ENCODE measurements around the gene DOK5. TPM values are rescaled to one million over a fixed set of nuclear protein-coding genes. Genes with fewer than 3 reads are reported as not detected.

The DOK5 gene
- total and polyA plus RNA-seq, 2 of the 8 experiments (the other 6 are each of a cell fraction or from before 2014, with no cell fraction given): 8.9 to 15.0 TPM

DNA sequence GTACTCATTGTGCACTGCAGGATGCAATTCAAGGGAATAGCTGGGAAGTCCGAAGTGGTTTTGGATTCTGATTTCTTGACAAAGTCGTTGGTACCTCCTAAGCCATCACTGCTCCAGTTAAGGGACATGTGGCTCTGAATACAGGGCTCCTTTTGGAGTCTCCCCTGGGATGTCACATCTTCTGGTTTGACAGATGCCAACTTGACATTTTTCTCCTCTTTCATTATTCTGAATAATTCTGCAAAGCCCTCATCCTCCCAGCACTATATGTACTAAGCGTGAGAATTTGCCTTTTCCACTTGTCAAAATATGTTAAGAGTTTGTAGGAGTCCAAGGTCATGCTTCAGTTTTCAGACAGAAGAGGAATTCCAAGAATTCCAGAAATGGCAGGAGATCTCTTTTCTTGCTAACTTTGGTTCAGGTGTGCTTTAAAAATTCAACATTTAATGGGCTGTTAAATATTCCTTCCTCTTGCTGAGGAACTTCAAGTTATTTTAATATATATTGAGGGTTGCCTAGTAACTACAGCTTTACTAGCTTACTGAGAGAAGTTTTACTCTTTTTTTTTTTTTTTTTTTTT lies 38.7 kb downstream of the DOK5 start:
- no peak overlapping the region for H2BK12ac ChIP-seq (ENCODE audit: low read depth, low read length)
- no peaks in the 10 kb centered on the region for H4K20me1 ChIP-seq (replicated peaks in 1 of 2; ENCODE audit: control insufficient read depth in 1 of 2, insufficient read depth in 2 of 2, low read length in 2 of 2)
- no peak overlapping the region for H2BK120ac ChIP-seq (replicated peaks; ENCODE audit: low read depth, low read length)
- ChIA-PET CTCF (ENCODE audit: partially characterized antibody) (no interaction called here), POLR2A (ENCODE audit: partially characterized antibody) (no interaction called here)
- no peak overlapping the region for H3K4ac ChIP-seq (replicated peaks; ENCODE audit: insufficient read length, low read depth, low read length)
- DNase-seq (ENCODE audit: low read depth in 1 of 2, low spot score in 2 of 2) (no peak), FAIRE-seq (peak; percentile 19)
- no peaks in the 10 kb centered on the region for H3K79me1 ChIP-seq (ENCODE audit: low read depth, low read length)
- WGBS, 2 experiments (ENCODE audit: extremely low coverage in 1 of 2, insufficient coverage in 1 of 2, insufficient read length in 1 of 2, insufficient replicate concordance in 2 of 2, low coverage in 1 of 2, low lambda C conversion rate in 2 of 2, missing lambda C conversion rate in 1 of 2): 73% methylated on average over 3 of the region's 3 CpGs; no CpG with 5 or more reads in 1 of the 2 experiments
- H2BK15ac ChIP-seq (ENCODE audit: low read length): no peak overlapping the region
- H3K23me2 ChIP-seq (ENCODE audit: low read depth, low read length): no peaks in the 10 kb centered on the region
- no peak overlapping the region for H3K9ac ChIP-seq (replicated peaks in 1 of 4; ENCODE audit: extremely low read depth in 1 of 4, low read depth in 3 of 4, low read length in 3 of 4)
- peaks cover 0 to 15% (median 9%) of the 10 kb centered on the region in 4 experiments; a peak in 6 of 7 replicates for H3K4me1 ChIP-seq (replicated peaks in 1 of 4; ENCODE audit: control insufficient read depth in 3 of 4, insufficient read depth in 4 of 4, low read length in 3 of 4)
- no peaks in the 10 kb centered on the region for H3K27me3 ChIP-seq (replicated peaks in 1 of 4; ENCODE audit: control insufficient read depth in 3 of 4, extremely low read depth in 1 of 4, insufficient read depth in 3 of 4, low read length in 3 of 4)
- no peak overlapping the region for H3K14ac ChIP-seq (ENCODE audit: insufficient read length)
- H3K18ac ChIP-seq (ENCODE audit: extremely low read depth, low read length): no peak overlapping the region
- H3K23ac ChIP-seq (ENCODE audit: insufficient read length): no peak overlapping the region
- H3K4me3 ChIP-seq (ENCODE audit: extremely low read depth in 1 of 4, insufficient read depth in 2 of 4, low read depth in 3 of 4, low read length in 4 of 4): no peak overlapping the region
- H3K9me3 ChIP-seq (ENCODE audit: insufficient read depth in 2 of 2, low read depth in 1 of 2, low read length in 1 of 2): peaks cover 0 to 6% of the 10 kb centered on the region in 2 experiments; a peak in 1 of 4 replicates
- H3K56ac ChIP-seq (replicated peaks; ENCODE audit: insufficient read length, low read depth, low read length): no peak overlapping the region
- H2BK20ac ChIP-seq (ENCODE audit: low read length): no peak overlapping the region; the same call in 1 of the 2 replicates
- 0 out of 4 replicates have a peak overlapping the region, but pooled peaks of 1 of the 2 experiments have one; percentile 22 for H3K4me2 ChIP-seq (ENCODE audit: insufficient read depth in 1 of 2, low read depth in 2 of 2, low read length in 2 of 2)
- H3K79me2 ChIP-seq (ENCODE audit: control insufficient read depth in 1 of 2, insufficient read depth in 2 of 2, low read length in 2 of 2): no peaks in the 10 kb centered on the region
- H2AK5ac ChIP-seq (ENCODE audit: low read depth, low read length): no peak overlapping the region
- H4K8ac ChIP-seq (ENCODE audit: extremely low read depth, insufficient read depth, low read length): no peak overlapping the region
- H4K5ac ChIP-seq (ENCODE audit: insufficient read length, low read depth, low read length): no peak overlapping the region
- peak overlapping the region; percentile 35; the same call in 1 of the 2 replicates for H2BK5ac ChIP-seq (ENCODE audit: low read depth, low read length)
- no peaks in the 10 kb centered on the region for H3K36me3 ChIP-seq (ENCODE audit: control insufficient read depth in 2 of 4, insufficient read depth in 4 of 4, low read length in 3 of 4)
- no peak overlapping the region for H3K27ac ChIP-seq (ENCODE audit: low read depth, low read length)
- H2AFZ ChIP-seq (ENCODE audit: low read length): no peak overlapping the region
- peak; percentile 75 for TF ChIP-seq TEAD4 (IDR thresholded peaks at IDR 0.05; ENCODE audit: low read depth, low read length)
- no peak for TF ChIP-seq BCL11A (IDR thresholded peaks at IDR 0.05; ENCODE audit: low read depth in 2 of 2, low read length in 2 of 2)
- H4K91ac ChIP-seq (replicated peaks; ENCODE audit: insufficient read length, low read length): no peak overlapping the region
